C4-2B (cell line): Measurements from ENCODE around the gene CHRM2.

Source experiments
- H3K27ac ChIP-seq: fragments of 450-650 bp; 2 replicates; pipeline ENCODE4 v1.5.1; 2017
- ZFX ChIP-seq: fragments of 450-650 bp; IDR thresholded peaks from 2 replicates; pipeline ENCODE4 v1.6.1; 2017
- TF ChIP-seq, protein P1 (sequence below): fragments of 450-650 bp; conservative IDR thresholded peaks from 2 replicates; pipeline ENCODE4 v1.5.1; 2017; ENCODE audit warnings: mild to moderate bottlenecking

The CHRM2 gene

GRCh38 chr7:136865777-136866176 is 2.7 kb upstream of the CHRM2 start:
- no peak for TF ChIP-seq ZFX
- TF ChIP-seq, protein P1, sequence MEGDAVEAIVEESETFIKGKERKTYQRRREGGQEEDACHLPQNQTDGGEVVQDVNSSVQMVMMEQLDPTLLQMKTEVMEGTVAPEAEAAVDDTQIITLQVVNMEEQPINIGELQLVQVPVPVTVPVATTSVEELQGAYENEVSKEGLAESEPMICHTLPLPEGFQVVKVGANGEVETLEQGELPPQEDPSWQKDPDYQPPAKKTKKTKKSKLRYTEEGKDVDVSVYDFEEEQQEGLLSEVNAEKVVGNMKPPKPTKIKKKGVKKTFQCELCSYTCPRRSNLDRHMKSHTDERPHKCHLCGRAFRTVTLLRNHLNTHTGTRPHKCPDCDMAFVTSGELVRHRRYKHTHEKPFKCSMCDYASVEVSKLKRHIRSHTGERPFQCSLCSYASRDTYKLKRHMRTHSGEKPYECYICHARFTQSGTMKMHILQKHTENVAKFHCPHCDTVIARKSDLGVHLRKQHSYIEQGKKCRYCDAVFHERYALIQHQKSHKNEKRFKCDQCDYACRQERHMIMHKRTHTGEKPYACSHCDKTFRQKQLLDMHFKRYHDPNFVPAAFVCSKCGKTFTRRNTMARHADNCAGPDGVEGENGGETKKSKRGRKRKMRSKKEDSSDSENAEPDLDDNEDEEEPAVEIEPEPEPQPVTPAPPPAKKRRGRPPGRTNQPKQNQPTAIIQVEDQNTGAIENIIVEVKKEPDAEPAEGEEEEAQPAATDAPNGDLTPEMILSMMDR = no peak
- no peak overlapping the region for H3K27ac ChIP-seq

- TF ChIP-seq ZFX = no peak
- TF ChIP-seq, protein P1 = no peak
- H3K27ac ChIP-seq = no peak overlapping the region
These were observed 829 bp downstream of the CHRM2 start for GRCh38 chr7:136869001-136869961.

DNA sequence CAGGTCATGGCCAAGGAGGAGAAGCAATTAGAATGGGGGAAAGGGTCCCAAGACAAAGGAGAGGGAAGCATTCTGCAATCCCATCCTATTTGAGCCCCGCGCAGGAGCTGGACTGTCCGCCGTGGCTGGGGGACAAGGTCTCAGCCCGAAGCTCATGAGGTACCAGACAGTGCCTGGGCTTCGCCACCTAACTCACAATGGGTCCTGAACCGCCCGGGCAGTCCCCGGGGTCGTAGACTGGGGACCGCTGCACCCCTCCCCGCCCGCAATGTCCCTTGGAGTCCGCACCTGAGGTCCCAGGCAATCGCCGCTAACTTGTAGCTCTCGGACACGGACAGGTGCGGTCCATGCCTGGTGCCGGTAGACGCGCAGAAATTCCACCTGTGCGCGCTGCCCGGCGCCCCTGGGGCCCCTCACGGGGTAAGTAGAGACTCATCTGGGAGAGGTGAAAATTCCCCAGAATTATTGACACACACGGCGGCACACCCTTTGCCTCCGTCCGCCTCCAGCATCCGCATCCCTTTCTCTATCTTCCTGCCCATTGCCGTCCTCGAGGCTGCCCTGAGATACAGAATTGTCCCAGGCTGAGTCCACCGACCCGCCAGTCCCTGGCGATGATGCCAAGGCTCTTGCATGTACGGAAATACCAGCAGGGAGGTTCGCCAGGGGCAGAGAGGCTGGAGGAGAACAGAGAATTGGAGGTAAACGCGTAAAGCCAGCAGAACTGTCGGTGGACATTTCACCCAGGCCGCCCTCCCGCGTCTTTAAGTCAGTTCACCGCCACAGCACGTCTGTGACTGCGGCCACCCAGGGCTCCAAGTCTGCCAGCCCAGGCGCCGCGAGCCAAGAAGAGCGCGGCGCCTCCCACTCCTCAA is 1.8 kb downstream of the CHRM2 start:
- TF ChIP-seq, protein P1 = no peak
- no peak for TF ChIP-seq ZFX
- no peak overlapping the region for H3K27ac ChIP-seq

- TF ChIP-seq, protein P1 = no peak
- TF ChIP-seq ZFX = no peak
- H3K27ac ChIP-seq = no peak overlapping the region
These were observed 2.5 kb downstream of the CHRM2 start for GRCh38 chr7:136870866-136871487.

DNA sequence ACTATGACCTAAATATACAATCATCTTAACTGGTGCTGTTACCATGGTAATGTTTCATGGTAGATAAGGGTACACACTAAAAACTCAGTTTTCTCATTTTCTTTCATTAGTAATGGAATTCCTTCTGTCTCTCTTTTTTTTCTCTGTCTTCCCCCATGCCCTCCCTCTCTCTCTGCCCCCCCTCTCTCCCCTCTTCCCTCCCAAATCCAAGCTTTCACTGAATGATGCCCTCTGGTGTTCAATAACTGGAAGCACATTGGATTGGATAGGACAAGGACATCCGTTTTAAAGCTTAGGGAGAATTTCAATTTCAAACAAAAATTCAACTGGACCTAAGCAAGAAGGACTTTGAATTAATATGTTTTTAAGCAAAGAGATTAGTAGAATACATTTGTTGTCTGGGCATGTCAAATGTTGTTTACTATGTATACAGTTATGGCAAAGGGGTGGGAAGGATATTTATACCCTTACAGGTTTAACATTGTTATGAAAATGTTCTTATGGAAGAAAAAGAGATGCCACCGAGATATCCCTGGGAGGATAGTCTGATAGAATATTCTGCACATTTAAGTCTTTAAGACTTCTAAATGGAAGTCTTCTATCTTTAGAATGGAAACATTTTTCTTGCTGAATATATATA is 6.1 kb downstream of the CHRM2 start:
- H3K27ac ChIP-seq = no peak overlapping the region
- TF ChIP-seq ZFX = no peak
- TF ChIP-seq, protein P1 = peak; percentile 87

- no peak overlapping the region for H3K27ac ChIP-seq
- TF ChIP-seq ZFX = no peak
- TF ChIP-seq, protein P1 = no peak
These were observed 9.1 kb downstream of the CHRM2 start for GRCh38 chr7:136877509-136877908.
